IgD-negative memory B cell (primary cell): ENCODE data around the gene BMAL1. TPM values are rescaled to one million over a fixed set of nuclear protein-coding genes. Genes with fewer than 3 reads are reported as not detected.

Experiments used
- H3K27ac Mint-ChIP-seq, 3 donors: one replicate each; pipeline ENCODE4 v1.8.0; 2020 to 2022; ENCODE audit warnings: mild to moderate bottlenecking in 3 of 3, mixed read lengths in 3 of 3, moderate library complexity in 1 of 3
- H3K27me3 Mint-ChIP-seq: one replicate; pipeline ENCODE4 v1.8.0; 2021; ENCODE audit warnings: mixed read lengths
- H3K36me3 Mint-ChIP-seq: one replicate; pipeline ENCODE4 v1.8.0; 2020; ENCODE audit warnings: mild to moderate bottlenecking, mixed read lengths
- H3K4me1 Mint-ChIP-seq, 3 donors: one replicate each; pipeline ENCODE4 v1.8.0; 2020 to 2022; ENCODE audit warnings: mixed read lengths in 3 of 3, mild to moderate bottlenecking in 1 of 3
- H3K4me3 Mint-ChIP-seq, 4 donors: one replicate each; pipeline ENCODE4 v1.8.0; 2020 to 2022; ENCODE audit warnings: mild to moderate bottlenecking in 4 of 4, mixed read lengths in 4 of 4, moderate library complexity in 3 of 4
- H3K9me3 Mint-ChIP-seq, 3 donors: one replicate each; pipeline ENCODE4 v1.8.0; 2020 to 2021; ENCODE audit warnings: mixed read lengths in 3 of 3, mild to moderate bottlenecking in 1 of 3
- polyA plus RNA-seq: library from polyadenylated mRNA; unstranded; fragments of 300-500 nt; fragmentation: Illumina TruSeq; gene quantifications from one replicate; pipeline ENCODE4 v1.2.3, GENCODE V29; 2021

BMAL1 gene
- polyA plus RNA-seq, 1 donor from 2014 or later, result 8.9 TPM

DNA sequence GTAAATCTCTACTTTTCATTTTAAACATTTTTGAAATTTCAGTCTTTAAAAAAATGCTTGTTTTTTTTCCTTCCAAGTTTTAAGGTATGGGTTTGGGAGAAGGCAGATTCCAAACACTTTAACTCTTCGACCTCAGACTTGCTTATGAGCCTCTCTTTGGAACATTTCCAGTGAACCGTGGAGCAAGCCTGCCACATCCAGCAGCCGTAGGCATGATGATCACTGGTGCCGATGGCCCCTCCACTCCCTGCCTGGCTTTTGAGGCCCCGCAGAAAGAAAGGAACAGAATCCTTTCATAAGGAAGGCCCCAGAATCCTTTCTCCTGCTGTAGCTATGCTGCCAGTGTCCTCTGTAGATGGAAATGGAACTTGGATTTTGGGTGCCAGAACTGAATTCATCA lies 50.7 kb downstream of the BMAL1 start:
- H3K27ac Mint-ChIP-seq, result no peak overlapping the region
- peaks cover 5% of the 10 kb centered on the region for H3K36me3 Mint-ChIP-seq
- H3K9me3 Mint-ChIP-seq, result no peaks in the 10 kb centered on the region
- no peaks in the 10 kb centered on the region for H3K27me3 Mint-ChIP-seq
- no peak overlapping the region for H3K4me3 Mint-ChIP-seq
- H3K4me1 Mint-ChIP-seq, result peaks cover 6 to 22% (median 7%) of the 10 kb centered on the region in 3 donors

DNA sequence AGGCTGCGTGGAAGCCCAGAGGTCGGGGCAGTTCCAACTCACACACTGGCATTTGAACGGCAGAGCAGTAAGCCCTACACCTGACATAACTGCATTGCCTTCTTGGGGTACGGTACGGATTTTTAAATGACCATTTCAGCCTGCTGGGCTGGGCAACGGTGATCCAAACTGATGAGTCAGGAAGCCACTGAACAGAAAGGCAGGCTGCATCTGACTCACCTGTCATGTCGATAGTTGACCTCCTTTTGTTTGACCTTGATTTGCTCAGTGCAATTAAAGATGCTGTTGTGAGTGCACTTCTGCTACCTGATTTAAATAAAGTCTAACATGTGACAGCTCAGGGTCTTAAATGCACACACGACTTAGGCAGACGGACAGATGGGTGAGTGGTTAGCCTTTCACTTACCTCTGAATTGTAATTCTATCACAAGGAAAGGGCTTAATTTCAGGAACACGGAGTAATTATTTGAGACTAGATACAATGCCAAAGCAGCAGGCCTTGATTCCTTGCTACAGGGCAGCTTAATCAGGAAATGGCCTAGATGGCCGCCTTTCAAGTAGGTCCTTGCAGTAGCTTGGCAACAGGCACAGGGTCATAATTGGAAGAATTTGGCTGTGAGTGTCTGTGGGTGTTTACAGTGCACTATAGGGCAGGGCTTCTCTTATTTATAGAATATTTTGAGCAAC lies 52.2 kb downstream of the BMAL1 start:
- Mint-ChIP-seq H3K9me3 (no peaks in the 10 kb centered on the region), H3K27me3 (no peaks in the 10 kb centered on the region), H3K4me1 (peaks cover 8 to 26% (median 9%) of the 10 kb centered on the region in 3 donors), H3K4me3 (no peak overlapping the region), H3K36me3 (peaks cover 5% of the 10 kb centered on the region), H3K27ac (peak overlapping the region in 1 of 3 donors; percentile 55)

DNA sequence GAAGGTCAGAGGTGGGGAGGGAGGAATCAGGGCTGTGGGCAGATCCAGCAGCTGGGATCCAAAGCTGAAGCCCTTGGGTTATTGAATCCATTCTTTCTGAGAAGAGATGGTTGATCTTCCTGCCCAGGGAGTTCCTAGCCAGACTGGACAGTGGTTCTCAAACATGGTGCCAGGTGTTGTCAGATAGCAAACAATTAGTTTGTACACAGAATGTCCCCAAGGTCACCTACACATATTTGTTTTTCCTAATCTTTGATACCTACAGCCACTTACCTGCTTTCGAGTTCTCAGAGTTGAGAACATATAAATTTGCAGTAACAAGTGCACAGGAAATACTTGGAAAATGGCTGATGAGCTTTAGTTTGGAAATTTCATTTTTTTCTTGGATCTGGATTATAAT lies 54.5 kb downstream of the BMAL1 start:
- Mint-ChIP-seq H3K9me3 (no peaks in the 10 kb centered on the region), H3K36me3 (peaks cover 5% of the 10 kb centered on the region), H3K4me1 (peaks cover 8 to 28% (median 15%) of the 10 kb centered on the region in 3 donors), H3K4me3 (no peak overlapping the region), H3K27ac (peak overlapping the region in 1 of 3 donors; percentile 76), H3K27me3 (no peaks in the 10 kb centered on the region)

DNA sequence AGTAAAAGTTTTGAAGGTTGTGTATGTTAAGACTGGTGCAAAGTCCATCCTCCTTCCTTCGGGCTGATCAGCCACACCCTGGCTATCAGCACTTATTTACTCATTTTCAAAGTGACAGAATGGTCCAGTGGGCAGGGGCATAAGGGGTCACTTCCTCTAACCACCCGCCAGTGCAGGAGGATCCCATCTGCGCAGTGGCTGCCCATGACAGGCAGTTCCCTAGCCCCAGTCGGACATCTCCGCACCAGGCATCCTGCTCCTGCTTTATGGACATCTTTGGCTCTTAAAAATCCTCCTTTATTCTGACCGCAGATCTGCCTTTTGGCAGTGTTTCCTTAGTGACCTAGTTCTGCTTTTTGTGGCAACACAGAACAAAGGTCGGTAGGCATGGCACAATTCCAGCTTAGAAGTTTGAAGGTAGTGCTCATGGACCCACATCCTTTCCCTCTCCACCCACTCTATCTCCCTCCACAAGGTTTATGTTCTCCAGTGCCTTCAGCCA lies 55.9 kb downstream of the BMAL1 start:
- Mint-ChIP-seq H3K36me3 (peaks cover 4% of the 10 kb centered on the region), H3K4me3 (no peak overlapping the region), H3K4me1 (peaks cover 13 to 32% (median 19%) of the 10 kb centered on the region in 3 donors)

DNA sequence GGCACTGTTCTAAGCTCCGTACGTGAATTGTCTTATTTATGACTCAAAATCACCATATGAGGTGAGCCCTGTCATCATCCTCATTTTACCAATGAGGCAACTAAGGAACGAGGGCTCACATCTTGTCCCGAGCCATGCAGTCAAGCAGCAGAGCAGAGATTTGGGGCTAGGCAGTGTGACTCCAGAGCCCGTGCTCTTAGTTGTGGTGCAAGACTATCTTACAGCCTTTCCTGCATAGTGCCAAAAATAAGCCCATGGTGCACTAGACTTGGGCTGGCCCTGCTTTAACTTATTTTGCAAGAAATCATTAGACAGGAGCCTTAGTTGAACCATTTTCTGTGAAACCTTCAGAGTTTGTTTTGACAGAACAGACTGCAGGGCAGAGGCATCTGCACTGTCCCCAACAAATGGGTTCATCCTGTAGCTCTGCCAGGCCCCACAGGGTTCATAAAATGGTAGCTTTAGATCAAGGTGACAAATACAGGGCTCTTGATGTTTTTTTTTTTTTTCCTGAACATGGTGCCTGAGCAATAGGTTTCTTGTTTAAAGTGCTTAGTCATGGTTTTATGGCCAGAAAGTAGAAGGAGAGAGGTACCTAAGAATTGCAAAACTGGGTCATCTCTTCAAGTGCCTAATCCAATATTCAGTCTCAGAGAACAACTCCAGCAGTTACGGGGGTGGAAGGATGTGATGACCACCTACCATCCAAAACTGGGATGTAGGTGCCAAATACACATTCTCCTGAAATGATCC lies 56.6 kb downstream of the BMAL1 start:
- H3K9me3 Mint-ChIP-seq, result no peaks in the 10 kb centered on the region
- no peak overlapping the region for H3K4me3 Mint-ChIP-seq
- no peaks in the 10 kb centered on the region for H3K27me3 Mint-ChIP-seq
- H3K27ac Mint-ChIP-seq, result peak overlapping the region in 1 of 3 donors; percentile 78
- H3K36me3 Mint-ChIP-seq, result no peaks in the 10 kb centered on the region
- H3K4me1 Mint-ChIP-seq, result peaks cover 16 to 34% (median 23%) of the 10 kb centered on the region in 3 donors

More for the DNA sequence above, 55.9 kb downstream of the BMAL1 start:
- Mint-ChIP-seq H3K9me3 (no peaks in the 10 kb centered on the region), H3K27ac (peak overlapping the region in 1 of 3 donors; percentile 53), H3K27me3 (no peaks in the 10 kb centered on the region)

DNA sequence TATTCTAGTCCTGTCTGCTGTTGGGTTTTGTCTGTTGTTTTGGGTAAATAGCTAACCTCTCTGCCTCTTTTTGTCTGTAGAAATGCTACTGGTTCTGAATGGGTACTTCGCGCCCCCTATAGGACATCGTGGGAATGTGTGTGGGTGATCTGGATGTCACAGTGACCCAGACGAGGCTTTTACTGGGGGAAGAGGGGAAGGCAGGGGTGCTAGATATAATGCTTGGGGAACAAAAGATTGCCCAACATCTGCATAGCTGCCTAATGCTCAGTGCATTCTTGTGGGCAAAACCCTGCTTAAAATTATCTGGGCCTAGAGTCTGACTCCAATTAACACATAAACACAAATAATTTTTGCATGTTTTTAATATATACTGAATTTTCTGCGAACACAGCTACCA lies 57.7 kb downstream of the BMAL1 start:
- Mint-ChIP-seq H3K4me3 (no peak overlapping the region), H3K27me3 (no peaks in the 10 kb centered on the region), H3K27ac (no peak overlapping the region), H3K4me1 (peaks cover 16 to 38% (median 26%) of the 10 kb centered on the region in 3 donors), H3K9me3 (no peaks in the 10 kb centered on the region), H3K36me3 (no peaks in the 10 kb centered on the region)

DNA sequence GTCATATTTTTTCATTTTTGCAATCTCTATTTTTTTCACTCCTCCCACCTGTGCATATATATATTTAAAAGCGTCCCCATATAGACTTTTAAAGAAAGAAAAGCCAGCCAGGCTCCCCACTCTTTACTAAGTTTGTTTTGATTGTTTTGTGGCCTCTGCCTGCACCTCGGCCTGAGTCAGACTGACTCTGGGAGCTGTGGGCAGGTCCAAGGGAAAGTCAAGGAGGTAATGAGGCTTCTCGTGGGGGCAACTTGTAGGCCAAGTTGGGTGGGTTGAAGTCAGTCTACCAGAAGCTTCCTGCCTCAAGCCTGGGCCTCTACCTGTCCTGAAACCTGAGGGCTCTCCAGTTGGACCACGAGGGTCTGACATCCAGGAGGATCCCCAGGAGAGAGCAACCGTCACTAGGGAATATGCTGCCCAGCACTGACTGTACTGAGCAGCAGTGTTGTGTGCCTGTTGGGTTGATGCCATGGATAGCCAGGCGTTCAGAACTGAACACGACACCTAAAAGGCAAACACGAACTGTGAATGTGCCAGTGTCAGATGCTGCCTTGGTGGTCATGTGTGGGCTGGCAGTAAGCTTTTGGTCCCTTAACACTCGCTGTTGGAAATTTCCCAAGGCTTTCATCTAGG lies 58.8 kb downstream of the BMAL1 start:
- no peak overlapping the region for H3K27ac Mint-ChIP-seq
- peaks cover 2% of the 10 kb centered on the region for H3K36me3 Mint-ChIP-seq
- H3K4me1 Mint-ChIP-seq, result peaks cover 18 to 43% (median 34%) of the 10 kb centered on the region in 3 donors
- H3K9me3 Mint-ChIP-seq, result no peaks in the 10 kb centered on the region
- no peaks in the 10 kb centered on the region for H3K27me3 Mint-ChIP-seq
- H3K4me3 Mint-ChIP-seq, result no peak overlapping the region

DNA sequence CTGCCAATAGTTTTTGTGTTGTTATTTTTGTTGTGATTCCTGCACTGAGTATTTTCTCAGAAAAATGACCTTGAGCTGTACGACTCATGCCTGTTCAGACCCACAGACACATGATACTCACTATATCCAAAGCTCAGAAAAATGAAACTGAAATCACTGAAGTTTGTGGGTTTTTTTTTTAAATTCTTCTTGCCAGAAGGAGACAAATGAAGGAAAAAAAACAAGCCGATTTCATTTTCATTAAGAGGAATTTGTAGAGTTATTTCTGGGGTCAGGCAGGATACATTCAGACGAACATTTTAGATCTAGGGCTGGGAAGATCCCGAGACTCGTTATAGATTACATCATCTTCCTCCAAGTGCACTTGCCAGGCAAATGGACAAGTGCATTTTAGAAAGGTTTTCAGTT lies 60.4 kb downstream of the BMAL1 start:
- Mint-ChIP-seq H3K27me3 (no peaks in the 10 kb centered on the region), H3K9me3 (no peaks in the 10 kb centered on the region), H3K27ac (no peak overlapping the region), H3K4me1 (peaks cover 27 to 43% (median 41%) of the 10 kb centered on the region in 3 donors), H3K36me3 (peaks cover 2% of the 10 kb centered on the region), H3K4me3 (peak overlapping the region in 2 of 4 donors; percentile 43 to 51)

DNA sequence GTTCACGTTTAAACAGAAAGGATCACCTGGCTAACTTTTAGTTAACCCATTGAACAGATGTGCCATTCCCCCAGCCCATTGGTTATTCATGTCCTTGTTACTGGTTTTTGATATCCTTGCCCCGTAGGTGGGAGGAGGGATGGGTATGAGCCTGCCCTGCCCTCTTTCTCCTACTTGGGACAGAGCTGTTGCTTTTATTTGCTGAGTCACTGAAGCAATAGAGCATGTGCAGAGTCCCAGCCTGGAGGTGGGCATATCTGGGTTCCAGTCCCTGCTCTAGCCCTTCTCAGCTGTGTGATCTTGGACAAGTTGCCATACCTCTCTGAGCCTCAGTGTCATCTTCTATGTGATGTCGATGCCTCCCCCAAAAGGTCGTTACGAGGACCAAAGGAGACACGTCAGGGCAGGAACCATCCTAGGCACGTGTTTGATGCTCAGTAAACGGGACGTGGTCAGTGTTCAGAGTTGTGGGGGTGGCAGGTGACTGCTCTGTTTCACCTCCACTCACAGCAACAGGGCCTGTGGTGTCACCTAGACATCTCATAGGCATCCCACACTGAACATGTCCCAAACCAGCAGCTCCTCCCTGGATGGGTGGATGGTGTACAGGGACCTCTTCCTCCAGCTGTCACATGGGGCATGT lies 61.0 kb downstream of the BMAL1 start:
- Mint-ChIP-seq H3K4me3 (no peak overlapping the region), H3K27ac (peak overlapping the region in 1 of 3 donors; percentile 70), H3K36me3 (peaks cover 2% of the 10 kb centered on the region), H3K4me1 (peaks cover 31 to 43% (median 39%) of the 10 kb centered on the region in 3 donors), H3K27me3 (no peaks in the 10 kb centered on the region), H3K9me3 (no peaks in the 10 kb centered on the region)

DNA sequence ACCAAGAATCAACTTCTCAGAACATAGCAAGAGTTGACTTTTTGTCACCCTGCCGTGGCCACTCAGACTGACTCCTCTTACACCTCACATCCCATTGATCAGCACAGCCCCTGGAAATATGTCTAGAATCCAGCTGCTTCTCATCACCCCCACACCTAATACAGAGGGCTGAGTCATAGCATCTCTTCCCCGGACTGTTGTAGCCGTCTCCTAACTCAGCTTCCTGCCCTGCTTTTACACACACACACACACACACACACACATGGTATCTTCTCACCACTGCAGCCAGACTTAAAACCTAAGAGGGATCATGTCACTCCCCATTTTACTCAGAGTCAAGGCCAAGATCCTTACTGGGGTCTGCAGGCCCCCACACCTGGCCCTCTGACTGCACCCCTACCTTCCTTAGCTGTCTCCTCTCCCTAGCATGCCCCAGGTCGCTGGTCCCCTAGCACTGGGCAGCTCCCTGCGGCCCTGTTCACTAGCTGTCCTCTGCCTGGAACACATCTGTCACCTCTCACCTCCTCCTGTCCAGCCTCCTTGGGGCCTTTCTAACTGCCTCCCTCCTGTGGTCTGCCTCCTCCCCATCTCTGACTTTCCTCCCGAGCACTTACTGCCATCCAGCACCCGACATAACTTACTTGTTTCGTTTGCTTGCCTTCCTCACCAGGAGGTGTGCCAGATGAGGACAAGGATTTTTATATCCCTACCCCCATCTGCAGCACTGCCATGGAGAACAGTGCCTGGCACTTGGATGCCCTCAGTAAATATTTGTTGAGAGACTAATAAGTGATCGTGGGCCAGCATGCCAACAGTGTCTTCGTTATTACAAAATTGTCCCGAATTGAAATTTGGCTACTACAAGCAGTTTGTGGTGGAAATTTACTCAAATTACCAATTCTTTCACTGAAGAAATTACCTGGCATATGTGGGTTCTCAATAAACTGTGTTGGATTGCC lies 61.9 kb downstream of the BMAL1 start:
- peak overlapping the region in 2 of 4 donors; percentile 42 to 59 for H3K4me3 Mint-ChIP-seq
- peaks cover 33 to 42% (median 38%) of the 10 kb centered on the region in 3 donors for H3K4me1 Mint-ChIP-seq
- peaks cover 2% of the 10 kb centered on the region for H3K36me3 Mint-ChIP-seq
- peak overlapping the region in 2 of 3 donors; percentile 49 to 87 for H3K27ac Mint-ChIP-seq
- H3K9me3 Mint-ChIP-seq, result no peaks in the 10 kb centered on the region
- H3K27me3 Mint-ChIP-seq, result no peaks in the 10 kb centered on the region

DNA sequence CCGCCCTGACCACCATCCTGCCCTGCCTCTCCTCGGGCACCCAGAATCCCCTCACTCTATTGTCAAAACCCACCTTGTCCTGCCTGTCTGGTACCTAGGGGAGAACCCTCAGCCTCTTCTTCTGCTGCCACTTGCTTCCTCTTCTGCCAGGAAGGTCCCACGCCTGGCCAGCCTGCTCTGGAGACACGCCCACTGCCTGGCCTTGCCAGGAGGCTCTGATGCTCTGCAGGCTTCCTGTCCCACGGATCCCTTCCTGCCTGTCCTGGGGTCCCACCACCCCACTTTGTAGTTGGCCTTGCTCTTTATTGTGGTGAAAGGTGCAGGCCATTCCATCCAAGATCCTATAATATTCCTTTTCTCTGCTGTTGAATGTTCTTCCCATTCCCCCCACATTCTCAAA lies 63.4 kb downstream of the BMAL1 start:
- Mint-ChIP-seq H3K4me1 (peaks cover 33 to 42% (median 36%) of the 10 kb centered on the region in 3 donors), H3K4me3 (no peak overlapping the region), H3K27ac (no peak overlapping the region), H3K9me3 (no peaks in the 10 kb centered on the region), H3K27me3 (no peaks in the 10 kb centered on the region), H3K36me3 (peaks cover 2% of the 10 kb centered on the region)

DNA sequence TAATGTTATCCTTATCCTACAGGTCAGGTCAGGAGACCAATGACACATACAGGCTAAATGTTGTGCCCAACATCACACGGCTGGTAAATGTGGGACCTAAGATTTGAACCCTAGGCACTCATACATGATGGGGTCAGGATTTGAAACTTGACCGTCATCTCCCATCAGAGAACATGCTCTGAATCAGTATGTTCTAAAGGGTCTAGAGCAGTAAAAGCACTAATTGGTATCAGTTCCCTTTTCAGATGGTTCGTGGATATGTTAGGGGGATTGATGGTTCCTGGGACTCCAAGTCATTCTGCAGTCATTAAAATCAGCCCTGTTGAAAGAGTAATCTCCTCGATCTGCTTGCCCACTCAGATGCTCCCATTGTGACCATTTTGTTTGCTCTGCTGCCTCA lies 65.5 kb downstream of the BMAL1 start:
- peaks cover 32 to 40% (median 35%) of the 10 kb centered on the region in 3 donors for H3K4me1 Mint-ChIP-seq
- no peaks in the 10 kb centered on the region for H3K27me3 Mint-ChIP-seq
- H3K4me3 Mint-ChIP-seq, result no peak overlapping the region

DNA sequence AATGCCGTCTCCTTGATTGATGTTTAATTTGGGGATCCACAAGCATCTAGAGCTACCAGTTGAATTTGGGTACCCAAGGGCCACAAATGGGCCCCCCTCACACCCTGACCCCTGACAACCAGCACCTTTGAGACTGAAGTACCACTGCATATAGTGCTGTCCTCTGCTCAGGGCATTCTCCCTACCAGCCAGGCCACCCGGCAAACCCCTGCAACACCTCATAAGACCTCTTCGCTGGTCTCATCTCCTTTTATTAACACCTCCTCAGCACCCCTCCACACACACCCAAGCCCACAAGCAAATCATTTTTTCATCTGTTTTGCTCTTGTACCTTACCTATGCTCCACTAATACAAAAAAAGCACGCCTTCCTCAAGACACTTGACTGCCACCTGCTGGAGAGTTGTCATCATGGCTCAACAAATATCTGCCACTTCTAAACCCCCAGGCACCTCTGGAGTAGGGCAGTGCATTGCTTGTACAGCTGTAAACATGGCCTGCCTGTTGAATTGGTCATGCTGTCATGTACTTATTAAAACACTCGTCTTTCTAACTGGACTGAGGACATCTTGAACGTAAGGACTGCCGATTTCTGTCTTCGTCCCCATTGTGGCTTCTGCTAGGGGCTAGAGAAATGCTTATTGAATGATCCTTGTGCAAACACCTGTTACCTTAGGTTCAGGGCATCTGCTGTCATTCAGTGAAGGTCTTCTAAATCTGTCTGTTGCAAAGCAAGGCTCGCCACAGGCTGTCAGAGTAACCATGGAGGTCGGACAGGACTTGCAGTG lies 66.5 kb downstream of the BMAL1 start:
- Mint-ChIP-seq H3K4me3 (no peak overlapping the region), H3K36me3 (peaks cover 4% of the 10 kb centered on the region), H3K9me3 (no peaks in the 10 kb centered on the region), H3K27ac (peak overlapping the region in 1 of 3 donors; percentile 42), H3K4me1 (peaks cover 34 to 41% (median 38%) of the 10 kb centered on the region in 3 donors), H3K27me3 (no peaks in the 10 kb centered on the region)

More for the DNA sequence above, 65.5 kb downstream of the BMAL1 start:
- Mint-ChIP-seq H3K36me3 (peaks cover 4% of the 10 kb centered on the region), H3K9me3 (no peaks in the 10 kb centered on the region), H3K27ac (no peak overlapping the region)
